Activated naive CD8-positive, alpha-beta T cell (primary cell): ENCODE results near the gene DPYD.

Source experiments
- H3K27ac Mint-ChIP-seq: one replicate; pipeline ENCODE4 v1.8.0; 2021; ENCODE audit warnings: mixed read lengths
- H3K27me3 Mint-ChIP-seq: one replicate; pipeline ENCODE4 v1.8.0; 2021; ENCODE audit warnings: mixed read lengths
- H3K36me3 Mint-ChIP-seq: one replicate; pipeline ENCODE4 v1.8.0; 2021; ENCODE audit warnings: mixed read lengths
- H3K4me1 Mint-ChIP-seq: one replicate; pipeline ENCODE4 v1.8.0; 2021; ENCODE audit warnings: low read depth, mixed read lengths
- H3K4me3 Mint-ChIP-seq: one replicate; pipeline ENCODE4 v1.8.0; 2021; ENCODE audit warnings: mild to moderate bottlenecking, mixed read lengths
- H3K9me3 Mint-ChIP-seq: one replicate; pipeline ENCODE4 v1.8.0; 2021; ENCODE audit warnings: low read depth, mixed read lengths

DPYD gene

GRCh38 chr1:97464305-97464704, 456.5 kb downstream of the DPYD start:
- Mint-ChIP-seq H3K27ac (no peak overlapping the region), H3K36me3 (peaks cover 34% of the 10 kb centered on the region), H3K9me3 (peaks cover 8% of the 10 kb centered on the region), H3K4me1 (no peaks in the 10 kb centered on the region), H3K27me3 (no peaks in the 10 kb centered on the region), H3K4me3 (no peak overlapping the region)

GRCh38 chr1:97461782-97462181, 459.1 kb downstream of the DPYD start:
- Mint-ChIP-seq H3K27me3 (no peaks in the 10 kb centered on the region), H3K36me3 (peaks cover 29% of the 10 kb centered on the region), H3K4me1 (no peaks in the 10 kb centered on the region), H3K4me3 (no peak overlapping the region), H3K9me3 (peaks cover 4% of the 10 kb centered on the region), H3K27ac (no peak overlapping the region)

DNA sequence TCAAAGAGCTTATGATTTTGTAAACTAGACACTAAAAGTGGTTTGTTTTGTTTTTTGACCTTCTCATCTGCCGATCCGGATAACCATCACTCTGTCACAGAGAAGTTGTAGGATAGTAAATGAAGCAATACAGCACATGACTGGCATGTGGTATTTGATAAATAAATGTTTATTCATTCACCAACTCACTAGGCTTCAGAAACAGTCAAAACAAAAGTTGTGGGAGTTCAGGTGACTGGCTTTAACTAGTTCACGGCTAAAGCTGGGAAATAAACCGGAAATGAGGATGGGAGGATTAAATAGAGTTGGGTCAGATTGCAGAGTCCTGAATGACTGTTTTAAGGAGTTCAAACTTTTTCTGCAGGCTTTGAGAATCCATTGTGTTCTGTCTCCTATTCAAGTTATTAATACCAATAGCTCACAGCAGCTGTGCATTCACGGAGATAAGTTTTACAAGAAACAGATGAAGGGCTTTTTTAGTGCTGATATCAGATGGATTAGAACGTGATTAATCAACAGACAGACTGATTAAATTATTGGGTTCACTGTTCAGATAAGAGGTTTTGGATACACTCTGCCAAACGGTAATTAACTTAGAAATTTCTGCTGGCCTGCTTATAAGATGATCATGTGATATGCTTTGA, 463.3 kb downstream of the DPYD start:
- Mint-ChIP-seq H3K36me3 (peaks cover 17% of the 10 kb centered on the region), H3K27me3 (no peaks in the 10 kb centered on the region), H3K9me3 (no peaks in the 10 kb centered on the region), H3K27ac (no peak overlapping the region), H3K4me3 (no peak overlapping the region), H3K4me1 (no peaks in the 10 kb centered on the region)

- peaks cover 25% of the 10 kb centered on the region for H3K36me3 Mint-ChIP-seq
- no peaks in the 10 kb centered on the region for H3K4me1 Mint-ChIP-seq
- H3K9me3 Mint-ChIP-seq, result no peaks in the 10 kb centered on the region
- H3K27ac Mint-ChIP-seq, result no peak overlapping the region
- H3K4me3 Mint-ChIP-seq, result no peak overlapping the region
- no peaks in the 10 kb centered on the region for H3K27me3 Mint-ChIP-seq
Measured at GRCh38 chr1:97451944-97452343, 468.9 kb downstream of the DPYD start.

- H3K27me3 Mint-ChIP-seq, result no peaks in the 10 kb centered on the region
- no peak overlapping the region for H3K4me3 Mint-ChIP-seq
- no peaks in the 10 kb centered on the region for H3K9me3 Mint-ChIP-seq
- peaks cover 24% of the 10 kb centered on the region for H3K36me3 Mint-ChIP-seq
- H3K27ac Mint-ChIP-seq, result no peak overlapping the region
- H3K4me1 Mint-ChIP-seq, result no peaks in the 10 kb centered on the region
Measured at GRCh38 chr1:97451046-97451826, 469.6 kb downstream of the DPYD start.

GRCh38 chr1:97441966-97442365, 478.9 kb downstream of the DPYD start:
- Mint-ChIP-seq H3K36me3 (peaks cover 16% of the 10 kb centered on the region), H3K4me1 (no peaks in the 10 kb centered on the region)

GRCh38 chr1:97433824-97434177, 487.0 kb downstream of the DPYD start:
- no peaks in the 10 kb centered on the region for H3K27me3 Mint-ChIP-seq

More at GRCh38 chr1:97441966-97442365, 478.9 kb downstream of the DPYD start:
- Mint-ChIP-seq H3K27ac (no peak overlapping the region), H3K4me3 (no peak overlapping the region), H3K9me3 (no peaks in the 10 kb centered on the region), H3K27me3 (no peaks in the 10 kb centered on the region)

GRCh38 chr1:97433094-97433823, 487.6 kb downstream of the DPYD start:
- H3K4me1 Mint-ChIP-seq, result no peaks in the 10 kb centered on the region
- no peak overlapping the region for H3K27ac Mint-ChIP-seq
- no peaks in the 10 kb centered on the region for H3K27me3 Mint-ChIP-seq
- H3K4me3 Mint-ChIP-seq, result no peak overlapping the region
- H3K9me3 Mint-ChIP-seq, result no peaks in the 10 kb centered on the region
- H3K36me3 Mint-ChIP-seq, result peaks cover 15% of the 10 kb centered on the region

More at GRCh38 chr1:97433824-97434177, 487.0 kb downstream of the DPYD start:
- Mint-ChIP-seq H3K27ac (no peak overlapping the region), H3K36me3 (peaks cover 15% of the 10 kb centered on the region), H3K4me3 (no peak overlapping the region), H3K9me3 (no peaks in the 10 kb centered on the region), H3K4me1 (no peaks in the 10 kb centered on the region)

DNA sequence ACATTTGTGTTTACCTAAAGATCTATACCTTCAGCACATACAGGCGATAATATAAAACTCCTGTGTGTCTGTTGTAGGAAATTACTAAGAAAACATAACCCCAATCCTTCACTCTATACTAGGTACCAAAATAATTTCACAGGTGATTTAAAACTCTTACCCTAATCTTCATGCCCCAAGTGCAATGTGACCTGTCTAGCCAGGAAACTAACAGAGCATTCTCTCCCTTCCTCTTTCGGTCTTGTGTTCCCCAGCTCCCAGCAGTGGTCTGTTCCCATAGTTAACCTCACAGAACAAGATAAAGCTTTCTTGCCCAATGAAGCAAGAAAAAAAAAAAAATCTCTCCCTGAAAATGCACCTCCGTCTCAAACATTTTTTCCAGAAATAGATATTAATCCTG, 493.5 kb downstream of the DPYD start:
- no peak overlapping the region for H3K27ac Mint-ChIP-seq
- H3K4me1 Mint-ChIP-seq, result no peaks in the 10 kb centered on the region
- no peaks in the 10 kb centered on the region for H3K27me3 Mint-ChIP-seq
- H3K36me3 Mint-ChIP-seq, result peaks cover 14% of the 10 kb centered on the region
- no peak overlapping the region for H3K4me3 Mint-ChIP-seq
- no peaks in the 10 kb centered on the region for H3K9me3 Mint-ChIP-seq

GRCh38 chr1:97424209-97424608, 496.6 kb downstream of the DPYD start:
- no peaks in the 10 kb centered on the region for H3K9me3 Mint-ChIP-seq
- no peaks in the 10 kb centered on the region for H3K27me3 Mint-ChIP-seq
- H3K36me3 Mint-ChIP-seq, result peaks cover 19% of the 10 kb centered on the region
- no peak overlapping the region for H3K27ac Mint-ChIP-seq
- no peak overlapping the region for H3K4me3 Mint-ChIP-seq
- H3K4me1 Mint-ChIP-seq, result no peaks in the 10 kb centered on the region

DNA sequence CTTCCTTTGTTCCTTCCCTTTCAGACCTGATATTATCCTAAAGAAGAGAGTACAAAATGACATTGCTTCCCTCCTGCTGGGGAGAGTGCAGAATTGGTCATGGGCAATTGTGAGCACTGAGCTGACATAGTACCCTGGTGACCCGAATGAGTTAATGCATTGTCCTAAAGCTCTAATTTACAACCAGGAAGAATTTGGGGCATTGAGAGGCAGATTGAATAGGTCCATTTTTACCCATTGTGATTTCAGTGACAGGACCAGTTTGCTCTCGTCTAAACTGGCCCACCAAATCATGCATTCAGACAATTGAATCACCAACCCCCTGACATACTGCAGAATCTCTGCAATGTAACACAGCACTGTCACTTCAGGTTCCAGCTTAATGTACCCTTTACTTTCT, 497.4 kb downstream of the DPYD start:
- peaks cover 25% of the 10 kb centered on the region for H3K36me3 Mint-ChIP-seq
- H3K27ac Mint-ChIP-seq, result no peak overlapping the region
- H3K27me3 Mint-ChIP-seq, result no peaks in the 10 kb centered on the region
- H3K4me3 Mint-ChIP-seq, result no peak overlapping the region
- no peaks in the 10 kb centered on the region for H3K4me1 Mint-ChIP-seq
- no peaks in the 10 kb centered on the region for H3K9me3 Mint-ChIP-seq

- Mint-ChIP-seq H3K4me3 (no peak overlapping the region), H3K9me3 (no peaks in the 10 kb centered on the region), H3K36me3 (peaks cover 23% of the 10 kb centered on the region), H3K27me3 (no peaks in the 10 kb centered on the region), H3K4me1 (no peaks in the 10 kb centered on the region), H3K27ac (no peak overlapping the region)
Measured at GRCh38 chr1:97417661-97418060, 503.2 kb downstream of the DPYD start.

DNA sequence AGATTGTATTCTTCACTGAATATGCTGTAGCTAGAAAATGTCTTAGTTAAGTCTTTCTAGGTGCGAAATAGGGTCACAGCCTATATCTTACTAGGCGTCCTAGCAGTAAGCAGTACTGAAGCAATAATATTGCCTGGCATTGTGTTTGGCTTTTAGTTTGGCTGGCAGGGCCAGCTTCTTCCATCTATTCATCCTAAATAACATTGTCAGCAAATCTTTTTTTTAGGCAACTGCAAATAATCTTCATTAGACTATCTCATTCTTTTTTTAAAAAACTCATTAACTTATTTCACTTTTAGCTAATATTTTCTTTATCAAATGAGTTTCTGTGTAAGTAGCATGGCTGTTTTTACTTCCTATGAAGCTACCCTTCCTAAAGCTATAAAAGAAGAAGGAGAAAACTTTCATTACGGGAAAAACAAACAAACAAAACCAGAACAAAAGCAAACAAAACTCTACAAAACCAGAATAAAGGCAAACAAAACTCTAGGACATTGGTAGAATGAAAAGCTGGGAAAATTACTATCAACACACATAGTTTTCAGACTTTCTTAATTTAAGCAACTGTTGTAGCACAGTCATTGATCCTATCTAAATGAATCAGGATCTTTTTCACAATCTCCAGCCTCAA, 506.0 kb downstream of the DPYD start:
- no peaks in the 10 kb centered on the region for H3K4me1 Mint-ChIP-seq
- peaks cover 16% of the 10 kb centered on the region for H3K36me3 Mint-ChIP-seq
- no peaks in the 10 kb centered on the region for H3K27me3 Mint-ChIP-seq
- no peak overlapping the region for H3K27ac Mint-ChIP-seq
- H3K9me3 Mint-ChIP-seq, result no peaks in the 10 kb centered on the region
- no peak overlapping the region for H3K4me3 Mint-ChIP-seq

- peaks cover 22% of the 10 kb centered on the region for H3K36me3 Mint-ChIP-seq
- no peaks in the 10 kb centered on the region for H3K27me3 Mint-ChIP-seq
- H3K27ac Mint-ChIP-seq, result no peak overlapping the region
- H3K9me3 Mint-ChIP-seq, result peaks cover 1% of the 10 kb centered on the region
- H3K4me1 Mint-ChIP-seq, result no peaks in the 10 kb centered on the region
- no peak overlapping the region for H3K4me3 Mint-ChIP-seq
Measured at GRCh38 chr1:97412737-97413136, 508.1 kb downstream of the DPYD start.

GRCh38 chr1:97412166-97412565, 508.7 kb downstream of the DPYD start:
- H3K36me3 Mint-ChIP-seq, result peaks cover 27% of the 10 kb centered on the region
- no peaks in the 10 kb centered on the region for H3K27me3 Mint-ChIP-seq
- peaks cover 3% of the 10 kb centered on the region for H3K9me3 Mint-ChIP-seq
- H3K4me3 Mint-ChIP-seq, result no peak overlapping the region
- no peaks in the 10 kb centered on the region for H3K4me1 Mint-ChIP-seq
- no peak overlapping the region for H3K27ac Mint-ChIP-seq
